RWPE1 (cell line): ENCODE results near the gene PRSS21.

ENCODE experiments used
- CTCF ChIA-PET: fragments of 350-600 bp; sonication (Branson Sonifier 250); formaldehyde crosslinking; extraction: SDS; loops from one replicate; lab custom pipeline; 2021; lab: Yijun Ruan, JAX
- POLR2A ChIA-PET: fragments of 400-600 bp; formaldehyde crosslinking; extraction: SDS; loops from one replicate; lab custom pipeline; 2020; ENCODE audit warnings: antibody characterized with exemption; ENCODE audit not compliant: low non-redundant PET; lab: Yijun Ruan, JAX
- DNase-seq: peaks from one replicate; pipeline ENCODE4 v3.0.0; 2012; ENCODE audit warnings: low spot score
- H3K27ac ChIP-seq: fragments of 450-650 bp; 2 replicates; pipeline ENCODE4 v1.5.1; 2017
- CTCF ChIP-seq: fragments of 450-650 bp; conservative IDR thresholded peaks from 2 replicates; pipeline ENCODE4 v1.5.1; 2017; ENCODE audit warnings: low read depth, mild to moderate bottlenecking

The PRSS21 gene

GRCh38 chr16:2818272-2818876, 1.3 kb downstream of the PRSS21 start:
- no peak for DNase-seq
- peak overlapping the region; percentile 75 for H3K27ac ChIP-seq
- POLR2A ChIA-PET = no interaction called here
- no peak for TF ChIP-seq CTCF
- CTCF ChIA-PET = no interaction called here

GRCh38 chr16:2819179-2819938, 2.3 kb downstream of the PRSS21 start:
- peak overlapping the region; percentile 75 for H3K27ac ChIP-seq
- DNase-seq = no peak
- POLR2A ChIA-PET = no interaction called here
- CTCF ChIA-PET = no interaction called here
- TF ChIP-seq CTCF = no peak

- H3K27ac ChIP-seq = 0 out of 2 replicates have a peak overlapping the region, but pooled peaks have one; percentile 16
- ChIA-PET POLR2A (interaction anchor here (0.8 kb wide), 1 partner anchor 42 kb away, joined by 3 read pairs; no protein-coding TSS in a partner anchor), CTCF (no interaction called here)
- DNase-seq = no peak
- TF ChIP-seq CTCF = no peak
These were observed 3.1 kb downstream of the PRSS21 start for GRCh38 chr16:2819939-2820835.

- peak overlapping the region; percentile 16 for H3K27ac ChIP-seq
- no peak for DNase-seq
- ChIA-PET POLR2A (interaction anchor here (0.8 kb wide), 1 partner anchor 43 kb away, joined by 3 read pairs; no protein-coding TSS in a partner anchor), CTCF (interaction anchor here (0.6 kb wide), 1 partner anchor 11 kb away, joined by 3 read pairs; no protein-coding TSS in a partner anchor)
- TF ChIP-seq CTCF = no peak
These were observed 3.9 kb downstream of the PRSS21 start for GRCh38 chr16:2820836-2821486.

GRCh38 chr16:2821487-2822157, 4.6 kb downstream of the PRSS21 start:
- TF ChIP-seq CTCF = no peak
- ChIA-PET POLR2A (no interaction called here), CTCF (interaction anchor here (0.6 to 0.7 kb wide), 2 partner anchors 12 to 20 kb away, joined by 3 read pairs; no protein-coding TSS in a partner anchor)

More at GRCh38 chr16:2821487-2822157, 4.6 kb downstream of the PRSS21 start:
- DNase-seq = no peak
- peak overlapping the region; percentile 16 for H3K27ac ChIP-seq
